ENCODE data around the gene AUTS2.

Gene AUTS2

DNA sequence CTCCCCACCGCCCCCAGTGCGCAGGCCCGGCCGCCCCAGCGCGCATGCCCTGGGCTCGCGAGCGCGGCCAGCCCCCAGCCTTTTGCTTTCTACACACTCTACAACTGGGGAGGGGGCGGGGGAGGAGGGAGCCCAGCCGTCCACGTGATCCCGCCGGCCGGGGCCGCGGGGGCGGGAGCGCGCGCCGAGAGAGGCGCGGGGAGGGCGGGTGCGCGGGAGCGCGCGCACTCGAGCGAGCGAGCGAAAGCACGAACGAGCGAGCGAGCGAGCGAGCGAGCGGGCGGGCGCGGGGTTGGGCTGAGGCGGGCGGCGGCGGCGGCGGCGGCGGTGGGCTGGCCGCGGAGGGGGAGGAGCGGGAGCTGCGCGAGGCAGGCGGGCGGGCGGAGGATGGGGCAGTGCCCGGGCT is at the start of gene AUTS2:
Gene AUTS2 (plus strand): TSS at position 395 of the 406 bp plus-strand sequence. CDS start 1,179 bp downstream, outside the sequence.
- DNase-seq (ENCODE audit: low read depth, low spot score) = peak; percentile 46

DNA sequence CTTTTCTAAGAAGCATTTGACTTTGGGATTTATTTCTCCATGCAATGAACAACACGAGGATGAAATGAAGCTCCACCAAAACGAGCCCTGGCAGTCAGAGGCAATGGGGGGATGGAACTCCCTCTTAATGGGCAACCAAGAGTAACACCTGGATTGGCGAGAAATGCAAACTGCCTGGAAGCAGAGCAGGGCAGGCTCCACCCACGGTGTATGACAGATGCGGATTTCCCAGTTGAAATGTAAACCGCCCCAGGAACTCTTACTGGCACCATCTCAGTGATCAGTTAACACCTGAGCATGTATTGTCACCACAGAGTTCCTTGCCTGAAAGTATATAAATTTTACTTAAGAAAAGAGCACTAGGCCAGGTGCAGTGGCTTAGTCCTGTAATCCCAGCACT is 47.3 kb upstream of the AUTS2 start:
- no peak for DNase-seq (ENCODE audit: low read depth, low spot score)

DNA sequence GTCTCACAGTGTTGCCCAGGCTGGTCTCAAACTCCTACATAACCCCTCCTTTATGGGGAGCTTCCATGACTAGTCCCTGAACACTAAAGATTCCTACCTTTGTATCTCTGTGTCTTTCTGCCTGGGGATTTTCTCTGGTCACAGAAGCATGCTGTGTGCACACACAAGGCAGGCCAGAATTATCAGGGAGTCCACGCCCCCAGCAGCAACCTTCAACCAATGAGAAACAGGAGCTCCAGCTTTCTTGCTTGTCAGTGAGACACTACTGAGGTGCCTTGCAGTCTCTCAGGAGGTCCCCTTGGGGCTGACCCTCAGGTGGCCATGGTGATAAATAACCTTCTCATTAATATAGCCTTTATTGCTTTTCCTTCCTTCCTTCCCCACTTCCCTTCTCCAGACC is 45.1 kb upstream of the AUTS2 start:
- DNase-seq (ENCODE audit: low read depth, low spot score) = no peak

DNA sequence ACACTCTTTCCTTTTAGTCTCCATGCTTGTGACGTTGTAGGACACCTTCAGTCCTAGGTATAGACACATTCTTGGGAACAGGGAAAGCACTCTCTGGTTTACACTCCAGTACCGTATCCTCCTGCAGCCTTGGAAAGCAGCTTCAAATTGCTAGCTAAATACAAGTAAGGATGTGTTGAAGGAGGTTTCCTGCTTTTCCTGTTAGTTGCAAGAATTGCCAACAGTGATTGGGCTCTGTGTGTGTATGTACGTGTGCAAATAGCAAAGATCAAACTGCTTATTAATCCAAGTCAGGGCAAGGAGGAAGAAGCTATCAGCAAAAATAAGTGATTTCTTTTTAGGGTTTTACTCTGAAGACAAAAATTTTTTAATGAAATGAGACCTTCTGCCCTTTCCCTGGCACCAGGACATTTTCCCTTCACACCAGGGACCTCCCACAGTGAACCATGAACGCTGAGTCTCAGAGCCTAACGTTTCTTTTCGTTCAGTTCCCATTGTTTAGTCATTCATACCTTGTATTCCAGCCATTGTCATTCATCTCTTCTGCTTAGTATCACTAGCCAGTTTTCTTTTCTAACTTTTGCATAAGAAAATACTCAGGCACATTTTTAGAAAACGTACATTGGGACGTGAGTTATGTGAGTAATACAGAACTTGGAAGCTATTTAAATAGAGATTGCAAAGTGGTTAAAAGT is 36.9 kb upstream of the AUTS2 start:
- no peak for DNase-seq (ENCODE audit: low read depth, low spot score)

DNA sequence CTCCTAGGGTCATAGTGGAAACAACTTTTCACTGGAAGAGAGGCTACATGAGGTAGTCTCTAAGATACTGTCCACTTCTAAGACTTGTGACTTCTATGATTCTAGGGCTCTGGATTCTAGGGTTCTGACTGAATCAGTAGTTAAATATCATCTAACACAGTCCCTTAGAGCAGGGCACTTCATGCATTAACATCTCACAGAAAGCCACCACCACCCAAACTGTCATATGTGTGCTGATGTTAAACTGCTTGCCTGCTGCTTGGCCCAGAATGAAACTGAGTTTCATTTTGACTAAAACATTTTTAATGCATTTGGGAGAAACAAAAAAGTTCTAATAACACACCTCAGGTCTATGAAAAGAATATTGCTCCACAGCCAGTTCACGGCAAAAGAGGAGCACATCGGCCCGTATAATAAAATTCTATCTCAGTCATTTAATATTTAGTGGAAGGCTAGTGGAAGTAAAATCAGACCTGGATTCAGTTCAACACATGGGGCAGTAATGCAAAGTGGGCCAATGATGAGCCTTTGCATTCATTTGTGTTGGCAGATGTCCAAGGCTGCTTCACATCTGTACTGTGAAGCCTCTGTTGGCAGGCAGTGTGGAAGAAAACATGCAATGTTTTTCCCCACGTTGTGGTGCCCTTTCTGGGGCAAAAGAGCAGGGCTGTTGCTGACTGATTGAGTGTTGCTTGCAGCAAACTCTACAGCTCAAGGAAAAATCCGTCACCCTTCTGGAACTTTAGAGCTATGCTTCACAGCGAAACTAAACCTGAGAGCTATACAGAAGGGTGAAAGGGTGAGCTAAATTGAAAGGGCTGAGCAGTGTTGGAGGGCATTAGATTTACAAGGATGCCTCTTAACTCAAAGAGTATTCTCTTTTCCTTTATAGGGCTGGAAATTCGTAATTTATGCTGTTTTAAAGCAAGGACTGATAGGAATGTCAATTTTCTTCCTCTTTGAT is 33.5 kb upstream of the AUTS2 start:
- peak; percentile 20 for DNase-seq (ENCODE audit: low read depth, low spot score)

DNA sequence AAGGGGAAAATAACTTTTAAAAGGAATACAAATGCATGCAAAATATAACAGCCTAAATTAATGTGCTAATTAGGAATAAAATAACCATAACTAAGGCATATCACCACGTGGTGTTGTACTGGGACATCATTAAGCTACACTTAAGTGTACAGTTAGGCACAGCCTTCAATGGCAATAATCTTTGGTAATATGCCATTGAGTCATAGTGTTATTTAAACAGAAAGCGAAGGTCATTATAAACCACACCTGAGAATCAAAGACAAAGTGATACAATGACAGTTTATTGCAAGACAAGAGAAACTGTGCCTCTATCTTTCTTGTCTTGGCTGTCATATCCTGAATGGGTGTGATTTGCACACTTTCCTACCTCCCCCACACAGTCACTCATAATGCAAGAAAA is 30.5 kb upstream of the AUTS2 start:
- DNase-seq (ENCODE audit: low read depth, low spot score) = no peak

DNA sequence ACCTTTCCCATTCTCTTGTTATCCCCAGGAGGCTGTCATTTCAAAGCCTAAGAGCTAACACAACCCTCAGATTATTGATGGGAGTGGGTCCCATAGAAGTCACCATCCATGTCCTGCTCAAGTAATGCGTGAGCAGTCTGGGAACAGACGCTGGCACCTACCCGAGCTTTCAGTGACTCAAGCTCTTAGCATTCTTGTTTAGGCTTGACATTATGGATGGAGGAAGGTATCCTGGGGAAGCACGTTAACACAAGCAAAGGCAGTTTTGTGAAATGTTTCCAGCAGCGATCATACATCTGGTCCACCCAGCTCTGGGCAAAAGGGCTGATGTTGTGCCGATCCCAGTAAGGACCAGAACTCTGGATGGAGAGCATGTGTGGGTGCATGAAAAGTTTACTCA is 30.0 kb upstream of the AUTS2 start:
- DNase-seq (ENCODE audit: low read depth, low spot score) = no peak

DNA sequence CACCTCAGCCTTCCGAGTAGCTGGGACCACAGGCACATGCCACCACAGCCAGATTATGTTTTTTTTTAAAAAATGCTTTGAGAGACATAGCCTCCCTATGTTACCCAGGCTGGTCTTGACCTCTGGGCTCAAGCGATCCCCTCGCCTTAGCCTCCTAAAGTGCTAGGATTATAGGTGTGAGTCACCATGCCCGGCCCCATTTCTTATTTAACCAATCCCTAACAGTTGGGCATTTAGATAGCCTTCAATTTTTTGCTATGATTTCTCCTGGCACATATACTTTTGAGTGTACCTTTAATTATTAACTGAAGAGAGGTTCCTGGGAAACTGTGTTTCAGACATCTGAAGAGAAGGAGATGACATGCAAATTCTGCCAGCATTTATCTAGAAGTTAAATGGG is 22.6 kb upstream of the AUTS2 start:
- no peak for DNase-seq (ENCODE audit: low read depth, low spot score)

DNA sequence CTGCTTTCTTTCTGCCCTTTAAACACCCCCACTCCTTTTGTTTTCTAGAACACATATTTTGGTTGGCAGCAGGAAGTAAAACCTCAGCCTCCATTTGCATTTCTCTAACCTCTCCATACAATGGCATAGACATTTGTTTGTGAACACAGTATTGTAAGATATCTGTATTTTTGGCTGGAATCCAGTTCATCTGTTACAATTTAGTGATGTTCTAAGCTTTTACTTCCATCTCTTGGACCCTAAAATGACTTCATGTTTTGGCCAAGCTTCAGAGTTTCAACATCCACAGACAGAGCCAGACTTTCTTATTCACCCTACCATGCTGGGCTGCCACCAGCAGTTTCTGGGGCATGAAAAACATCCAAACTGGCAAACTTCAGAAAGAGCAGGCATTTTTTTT is 21.1 kb upstream of the AUTS2 start:
- no peak for DNase-seq (ENCODE audit: low read depth, low spot score)

DNA sequence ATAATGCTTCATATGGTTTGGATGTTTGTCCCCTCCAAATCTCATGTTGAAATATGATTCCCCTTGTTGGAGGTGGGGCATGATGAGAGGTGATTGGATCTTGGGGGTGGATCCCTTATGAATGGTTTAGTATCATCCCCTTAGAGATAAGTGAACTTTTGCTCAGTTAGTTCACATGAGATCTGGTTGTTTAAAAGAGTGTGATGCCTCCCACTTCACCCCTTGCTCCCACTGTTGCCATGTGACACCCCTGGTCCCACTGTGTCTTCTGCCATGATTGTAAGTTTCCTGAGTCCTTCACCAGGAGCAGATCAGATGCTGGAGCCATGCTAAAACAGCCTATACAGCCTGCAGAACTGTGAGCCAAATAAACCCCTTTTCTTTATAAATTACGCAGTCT is 13.1 kb upstream of the AUTS2 start:
- no peak for DNase-seq (ENCODE audit: low read depth, low spot score)

DNA sequence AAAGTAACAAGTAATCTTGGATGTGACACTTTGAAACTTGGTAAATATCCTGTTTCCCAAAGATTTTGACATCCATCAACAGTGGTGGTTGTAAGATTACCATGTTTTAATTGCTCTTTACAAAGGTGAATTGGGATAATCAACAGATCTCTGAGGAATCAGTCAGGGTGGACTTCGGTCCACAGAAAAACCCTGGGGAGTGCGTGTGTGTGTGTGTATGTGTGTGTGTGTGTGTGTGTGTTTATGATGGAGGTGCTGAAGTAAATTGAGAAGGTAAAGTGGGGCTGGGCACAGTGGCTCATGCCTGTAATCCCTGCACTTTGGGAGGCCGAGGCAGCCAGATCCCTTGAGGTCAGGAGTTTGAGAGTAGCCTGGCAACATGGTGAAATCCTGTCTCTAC is 12.0 kb upstream of the AUTS2 start:
- DNase-seq (ENCODE audit: low read depth, low spot score) = no peak

DNA sequence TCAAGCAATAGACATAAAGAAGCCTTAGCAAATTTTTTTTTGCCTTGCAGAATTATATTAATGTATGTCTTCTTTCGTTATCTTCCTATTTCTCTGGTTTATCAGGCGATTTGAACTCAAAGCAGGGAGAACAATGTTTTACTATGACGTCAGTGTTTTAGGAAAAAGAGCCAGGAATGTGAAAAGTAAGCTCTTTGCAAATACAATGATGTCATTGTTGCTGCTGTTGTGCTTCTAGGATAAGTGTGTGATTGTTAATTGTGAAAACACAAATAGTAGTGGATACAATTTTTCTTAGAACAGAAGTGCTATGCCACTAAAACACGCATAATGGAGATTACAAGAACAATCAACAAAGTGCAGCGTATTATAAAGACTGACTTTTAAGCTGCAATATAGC is 9.5 kb upstream of the AUTS2 start:
- no peak for DNase-seq (ENCODE audit: low read depth, low spot score)

DNA sequence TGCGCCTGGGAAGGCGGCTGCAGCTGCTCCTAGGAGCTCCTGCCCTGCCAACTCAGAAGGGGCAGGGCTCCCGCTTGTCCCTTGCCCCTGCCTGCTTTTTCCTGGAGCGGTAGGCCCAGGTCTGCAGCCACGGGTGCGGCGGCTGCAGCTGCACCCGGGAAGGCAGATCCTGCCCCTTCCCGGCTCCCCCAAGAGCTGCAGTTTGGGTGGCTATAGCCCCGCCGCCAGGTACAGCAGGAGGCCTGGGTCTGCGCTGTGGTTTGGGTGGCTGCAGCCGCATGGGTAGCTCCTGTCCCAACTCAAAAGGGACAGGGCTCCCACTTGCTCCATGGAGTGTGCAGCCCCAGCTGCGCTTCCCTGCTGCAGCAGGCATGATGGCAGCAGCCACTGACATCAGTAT is 6.5 kb upstream of the AUTS2 start:
- DNase-seq (ENCODE audit: low read depth, low spot score) = no peak

DNA sequence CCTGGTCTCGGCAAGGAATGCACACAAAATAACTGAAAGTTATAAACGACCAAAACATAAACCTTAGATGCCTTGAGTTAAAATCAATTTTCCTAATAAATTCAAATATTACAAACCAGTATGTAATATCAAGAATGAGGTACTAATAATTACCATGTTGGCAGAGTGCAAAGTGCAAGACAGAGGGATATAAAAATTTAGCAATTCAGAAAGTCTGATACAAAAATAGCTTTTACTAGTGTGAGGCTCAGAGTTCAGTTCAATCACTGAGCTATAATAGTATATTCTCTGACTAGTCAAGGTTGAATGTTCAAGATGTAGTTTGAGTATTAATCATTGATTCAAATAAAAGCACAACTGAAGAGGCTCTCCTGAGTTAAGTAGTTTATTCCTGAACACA is 4.8 kb upstream of the AUTS2 start:
- no peak for DNase-seq (ENCODE audit: low read depth, low spot score)

DNA sequence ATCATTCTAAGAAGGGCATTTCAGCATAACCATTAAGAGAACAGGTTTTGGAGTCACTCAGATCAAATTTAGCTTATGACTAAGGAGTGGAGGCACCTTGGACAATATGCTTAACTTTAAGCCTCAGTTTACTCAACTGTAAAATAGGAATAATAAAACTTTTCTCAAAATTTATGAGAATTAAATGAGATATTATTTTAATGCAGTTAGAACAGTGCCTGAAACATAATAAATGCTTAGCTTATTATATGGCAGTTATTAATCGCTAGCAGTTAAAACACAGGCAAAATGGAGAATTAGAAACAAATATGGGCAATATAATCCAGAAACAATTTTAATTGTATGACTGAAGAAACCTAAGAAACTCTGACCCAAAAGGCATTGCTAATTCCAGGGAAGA is 2.9 kb upstream of the AUTS2 start:
- DNase-seq (ENCODE audit: low read depth, low spot score) = no peak

DNA sequence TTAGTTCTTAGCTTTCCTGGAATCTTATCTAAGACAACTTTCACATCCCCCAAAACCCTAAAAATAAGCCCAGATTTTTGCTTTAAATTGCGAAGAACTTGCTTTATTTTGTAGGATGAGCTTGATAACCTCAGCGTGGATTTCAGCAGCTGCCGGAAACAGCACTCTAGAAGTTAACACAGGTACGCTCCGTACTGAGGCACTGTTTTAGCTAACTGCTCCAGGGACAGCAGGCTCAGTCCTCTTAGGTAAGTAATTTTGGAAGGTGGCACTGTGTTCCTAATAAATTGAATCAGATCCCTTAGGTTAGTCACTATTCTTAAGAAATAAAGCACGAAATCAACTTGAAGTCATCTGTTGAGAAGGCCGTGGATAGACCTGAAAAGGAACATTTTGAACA is 2.2 kb upstream of the AUTS2 start:
- DNase-seq (ENCODE audit: low read depth, low spot score) = no peak

DNA sequence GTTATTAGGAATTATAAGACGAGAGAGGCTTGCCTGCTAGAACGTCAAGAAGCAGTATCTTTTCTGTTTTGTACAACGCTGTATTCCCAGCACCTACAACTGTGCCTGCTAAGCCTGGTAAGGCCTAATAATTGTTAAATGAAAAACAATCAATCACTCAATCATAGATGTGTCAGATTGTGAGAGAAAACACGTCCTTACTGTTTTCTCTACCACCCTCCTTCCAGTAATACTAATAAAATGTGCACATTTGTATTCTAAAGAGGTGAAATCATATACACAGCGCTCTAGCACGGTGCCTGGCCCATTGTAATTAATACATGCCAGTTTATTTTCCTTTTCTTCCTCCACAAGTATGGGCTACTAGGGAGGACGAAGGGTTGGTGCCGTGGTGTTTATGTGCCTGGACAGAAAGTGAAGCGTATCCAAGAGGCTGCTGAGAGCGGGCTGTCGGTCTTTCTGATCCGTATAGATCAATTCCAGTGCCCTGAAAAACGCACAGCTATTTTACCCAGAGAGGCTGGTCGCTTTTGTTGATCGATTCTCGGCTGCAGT is 1.5 kb upstream of the AUTS2 start:
- no peak for DNase-seq (ENCODE audit: low read depth, low spot score)

DNA sequence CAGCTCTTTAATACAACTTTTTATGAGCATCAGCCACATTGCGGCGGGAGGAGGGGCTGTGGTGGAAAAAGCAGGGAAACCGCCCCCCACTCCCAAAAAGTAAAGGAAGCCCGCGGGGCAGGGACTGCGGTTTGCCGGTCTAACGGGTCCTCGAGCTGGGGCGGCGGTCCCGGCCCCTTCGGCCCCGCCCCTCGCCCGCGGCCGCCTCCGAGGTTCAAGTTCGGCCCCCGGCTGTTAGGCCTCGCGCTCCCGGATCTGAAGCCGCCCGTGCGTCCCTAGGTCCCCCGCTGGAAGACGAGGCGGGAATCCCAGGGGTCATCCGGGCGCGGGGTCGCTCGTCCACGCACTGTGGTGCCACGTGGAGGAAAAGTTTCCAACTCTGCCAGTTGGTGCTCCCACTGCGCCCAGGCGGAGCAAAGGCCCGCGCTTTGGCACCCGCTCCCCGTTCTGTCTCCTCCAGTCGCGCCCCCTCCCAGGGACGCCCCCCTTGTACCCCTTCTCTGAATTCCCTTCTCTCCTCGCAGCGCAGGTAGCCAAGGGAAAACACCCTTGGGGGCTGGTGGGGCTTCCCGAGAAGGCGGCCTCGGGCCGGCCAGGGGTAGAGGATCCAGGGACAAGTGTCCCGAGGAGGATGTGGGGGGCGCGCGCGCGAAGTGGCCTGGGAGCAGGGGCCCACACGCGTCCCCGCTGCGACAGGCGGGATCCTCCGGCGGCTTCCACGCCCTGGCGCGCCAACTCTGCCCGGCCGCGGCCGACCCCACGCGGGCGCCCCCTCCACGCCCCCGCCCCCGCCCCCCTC is 798 bp upstream of the AUTS2 start:
- no peak for DNase-seq (ENCODE audit: low read depth, low spot score)

DNA sequence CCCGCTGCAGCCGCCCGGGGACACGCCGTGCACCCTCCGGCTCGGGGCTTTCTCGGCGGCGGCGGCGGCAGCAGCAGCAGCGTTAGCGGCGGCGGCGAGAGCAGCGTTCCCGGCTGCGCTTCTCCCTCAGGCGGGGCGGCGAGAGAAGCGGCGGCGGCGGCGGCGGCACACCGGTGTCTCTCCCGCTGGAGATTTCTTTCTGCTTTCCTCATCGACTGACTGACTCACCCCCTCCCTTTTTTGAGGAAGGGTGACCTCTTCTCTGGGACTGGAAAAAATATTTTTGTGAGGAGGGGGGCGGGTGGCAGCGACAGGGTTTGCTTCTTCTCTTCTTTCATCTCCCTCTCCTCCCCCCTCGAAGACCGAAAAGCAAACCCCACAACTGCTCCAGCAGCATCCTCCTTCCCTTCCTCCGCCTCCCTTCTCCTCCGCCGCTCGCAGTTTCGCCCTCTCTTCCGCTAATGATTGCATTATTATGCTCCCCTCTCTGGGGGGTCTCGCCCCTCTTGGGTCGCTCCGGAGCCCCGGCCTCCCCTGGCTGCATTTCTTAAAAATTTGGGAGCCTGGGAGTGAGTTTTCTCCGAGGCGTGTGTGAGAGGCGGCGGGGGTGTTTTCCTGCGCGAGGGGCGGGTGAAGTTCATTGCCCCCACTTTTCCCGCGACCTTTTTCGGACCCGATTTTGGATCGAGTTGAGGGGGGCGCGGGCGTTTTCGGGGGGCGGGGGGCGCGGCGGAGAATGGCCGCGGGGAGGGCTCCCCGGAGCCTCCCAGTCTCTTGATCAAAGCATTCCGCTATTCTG is 411 bp downstream of the AUTS2 start:
- no peak for DNase-seq (ENCODE audit: low read depth, low spot score)

DNA sequence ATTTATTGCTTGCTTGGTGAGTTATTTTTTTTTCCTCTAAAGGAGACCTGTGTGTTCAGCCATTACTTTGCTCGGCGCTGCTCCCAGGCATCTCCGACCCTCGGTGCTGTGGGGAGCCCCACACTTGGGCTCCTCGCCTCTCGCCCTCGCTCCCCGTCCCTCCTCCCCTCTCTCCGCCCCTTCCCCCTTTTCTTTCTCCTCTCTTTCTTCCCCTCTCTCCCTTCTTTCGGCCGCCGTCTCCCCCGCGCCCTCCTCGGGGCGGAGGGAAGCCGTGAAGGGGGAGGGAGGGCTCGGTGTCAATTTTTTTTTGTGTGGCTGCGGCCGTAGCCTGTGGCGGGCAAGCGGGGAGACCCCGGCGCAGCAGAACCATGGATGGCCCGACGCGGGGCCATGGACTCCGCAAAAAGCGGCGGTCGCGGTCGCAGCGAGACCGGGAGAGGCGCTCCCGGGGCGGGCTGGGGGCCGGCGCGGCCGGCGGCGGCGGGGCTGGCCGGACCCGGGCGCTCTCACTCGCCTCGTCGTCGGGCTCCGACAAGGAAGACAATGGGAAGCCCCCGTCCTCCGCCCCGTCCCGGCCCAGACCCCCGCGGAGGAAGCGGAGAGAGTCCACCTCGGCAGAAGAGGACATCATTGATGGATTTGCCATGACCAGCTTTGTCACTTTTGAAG is 1.1 kb downstream of the AUTS2 start:
- no peak for DNase-seq (ENCODE audit: low read depth, low spot score)
